Endothelial cell (in vitro differentiated cells): ENCODE results near the gene LRRC56. TPM values are rescaled to one million over a fixed set of nuclear protein-coding genes. Genes with fewer than 3 reads are reported as not detected.

Experiments used
- DNase-seq: peaks from one replicate; pipeline ENCODE4 v3.0.0; 2021; ENCODE audit warnings: low spot score
- H3K27ac Mint-ChIP-seq: one replicate; pipeline ENCODE4 v1.8.0; 2021; ENCODE audit warnings: mixed read lengths, inconsistent platforms; ENCODE audit not compliant: unreplicated experiment
- H3K27me3 Mint-ChIP-seq: one replicate; pipeline ENCODE4 v1.8.0; 2021; ENCODE audit warnings: mild to moderate bottlenecking, moderate library complexity, mixed read lengths, inconsistent platforms; ENCODE audit not compliant: unreplicated experiment
- H3K36me3 Mint-ChIP-seq: one replicate; pipeline ENCODE4 v1.8.0; 2021; ENCODE audit warnings: mild to moderate bottlenecking, low read depth, mixed read lengths, inconsistent platforms; ENCODE audit not compliant: unreplicated experiment
- H3K4me1 Mint-ChIP-seq: one replicate; pipeline ENCODE4 v1.8.0; 2021; ENCODE audit warnings: mild to moderate bottlenecking, mixed read lengths, inconsistent platforms; ENCODE audit not compliant: unreplicated experiment
- H3K4me3 Mint-ChIP-seq: one replicate; pipeline ENCODE4 v1.8.0; 2021; ENCODE audit warnings: mild to moderate bottlenecking, mixed read lengths, inconsistent platforms; ENCODE audit not compliant: unreplicated experiment
- H3K9me3 Mint-ChIP-seq: one replicate; pipeline ENCODE4 v1.8.0; 2021; ENCODE audit warnings: mixed read lengths, inconsistent platforms; ENCODE audit not compliant: unreplicated experiment
- CTCF ChIP-seq: fragments of 200-600 bp; sonication (generic); IDR thresholded peaks from one replicate; pipeline ENCODE4 v1.5.0; 2021; ENCODE audit warnings: antibody characterized with exemption; ENCODE audit not compliant: unreplicated experiment
- total RNA-seq: library from RNA; stranded (reverse); fragmentation: NEBNext Ultra II Directional; extraction: Animal tissue kit (Norgen Biotek cat#: 25700); gene quantifications from one replicate; pipeline ENCODE4 v1.2.1, GENCODE V29; 2021; ENCODE audit not compliant: unreplicated experiment

Gene LRRC56
- total RNA-seq, 1 donor from 2014 or later: 2.6 TPM

GRCh38 chr11:492427-493226 lies 44.7 kb upstream of the LRRC56 start:
- no peak for DNase-seq
- no peak overlapping the region for H3K4me3 Mint-ChIP-seq
- H3K9me3 Mint-ChIP-seq: no peaks in the 10 kb centered on the region
- no peaks in the 10 kb centered on the region for H3K4me1 Mint-ChIP-seq
- H3K27me3 Mint-ChIP-seq: peaks cover 9% of the 10 kb centered on the region
- no peak overlapping the region for H3K27ac Mint-ChIP-seq
- peaks cover 29% of the 10 kb centered on the region for H3K36me3 Mint-ChIP-seq
- TF ChIP-seq CTCF: no peak

- Mint-ChIP-seq H3K4me3 (peak overlapping the region; percentile 51), H3K4me1 (no peaks in the 10 kb centered on the region), H3K27ac (no peak overlapping the region), H3K27me3 (peaks cover 7% of the 10 kb centered on the region), H3K36me3 (peaks cover 32% of the 10 kb centered on the region), H3K9me3 (no peaks in the 10 kb centered on the region)
- no peak for DNase-seq
- TF ChIP-seq CTCF: no peak
Measured at GRCh38 chr11:494761-495536, 42.4 kb upstream of the LRRC56 start.

- no peak for TF ChIP-seq CTCF
- Mint-ChIP-seq H3K27me3 (peaks cover 8% of the 10 kb centered on the region), H3K27ac (no peak overlapping the region), H3K4me1 (no peaks in the 10 kb centered on the region), H3K9me3 (no peaks in the 10 kb centered on the region), H3K36me3 (peaks cover 32% of the 10 kb centered on the region), H3K4me3 (peak overlapping the region; percentile 51)
- DNase-seq: no peak
Measured at GRCh38 chr11:495537-495931, 41.8 kb upstream of the LRRC56 start.

GRCh38 chr11:496834-497564 lies 40.3 kb upstream of the LRRC56 start:
- TF ChIP-seq CTCF: no peak
- peaks cover 9% of the 10 kb centered on the region for H3K27me3 Mint-ChIP-seq

More at GRCh38 chr11:496834-497564, 40.3 kb upstream of the LRRC56 start:
- H3K4me3 Mint-ChIP-seq: peak overlapping the region; percentile 85
- H3K27ac Mint-ChIP-seq: peak overlapping the region; percentile 62
- no peak for DNase-seq
- H3K9me3 Mint-ChIP-seq: no peaks in the 10 kb centered on the region
- H3K36me3 Mint-ChIP-seq: peaks cover 32% of the 10 kb centered on the region
- H3K4me1 Mint-ChIP-seq: no peaks in the 10 kb centered on the region
